WI38 (cell line): Measurements from ENCODE around the gene CAPN2.

Experiments
- H3K4me3 ChIP-seq: 2 replicates; pipeline ENCODE4 v1.5.1; 2011; ENCODE audit warnings: low read depth, mild to moderate bottlenecking, control low read depth, low read length
- CTCF ChIP-seq: IDR thresholded peaks from 2 replicates; pipeline ENCODE4 v1.5.1; 2012; ENCODE audit warnings: low read depth, mild to moderate bottlenecking, control low read depth, low read length

Gene CAPN2

GRCh38 chr1:223747838-223748335 is 35.5 kb downstream of the CAPN2 start:
- no peak overlapping the region for H3K4me3 ChIP-seq
- no peak for TF ChIP-seq CTCF

GRCh38 chr1:223748405-223748772 is 36.0 kb downstream of the CAPN2 start:
- peak overlapping the region; percentile 43 for H3K4me3 ChIP-seq
- no peak for TF ChIP-seq CTCF

- peak; percentile 89 for TF ChIP-seq CTCF
- H3K4me3 ChIP-seq = peak overlapping the region; percentile 43
Measured at GRCh38 chr1:223748773-223749733, 36.7 kb downstream of the CAPN2 start.

GRCh38 chr1:223750730-223751570 is 38.6 kb downstream of the CAPN2 start:
- no peak overlapping the region for H3K4me3 ChIP-seq
- no peak for TF ChIP-seq CTCF

GRCh38 chr1:223751696-223752095 is 39.4 kb downstream of the CAPN2 start:
- H3K4me3 ChIP-seq = no peak overlapping the region
- no peak for TF ChIP-seq CTCF

- H3K4me3 ChIP-seq = no peak overlapping the region
- no peak for TF ChIP-seq CTCF
Measured at GRCh38 chr1:223752721-223753515, 40.6 kb downstream of the CAPN2 start.
